ENCODE data around the gene IFT27. TPM values are rescaled to one million over a fixed set of nuclear protein-coding genes. Genes with fewer than 3 reads are reported as not detected.

Gene IFT27
- total RNA-seq, 1 experiment from 2014 or later = 19.9 TPM

GRCh38 chr22:36816339-36816635, 40.4 kb upstream of the IFT27 start:
- Histone ChIP-seq H3F3A (ENCODE audit: low read length, unreplicated experiment) (no peaks in the 10 kb centered on the region), H3K4me2 (ENCODE audit: low read length) (0 out of 2 replicates have a peak overlapping the region, but pooled peaks have one; percentile 59), H2AFZ (ENCODE audit: low read length) (no peak overlapping the region), H3K27ac (ENCODE audit: low read length) (no peak overlapping the region), H3K9me2 (replicated peaks; ENCODE audit: low read length) (no peaks in the 10 kb centered on the region), H4K20me1 (ENCODE audit: low read length) (no peaks in the 10 kb centered on the region), H3K27me3 (ENCODE audit: low read length) (peaks cover 58% of the 10 kb centered on the region), H3K9me3 (ENCODE audit: low read length) (no peaks in the 10 kb centered on the region), H3K9ac (ENCODE audit: low read length) (no peak overlapping the region), H3K4me3 (ENCODE audit: low read length) (no peak overlapping the region), H3K36me3 (ENCODE audit: low read depth, low read length) (no peaks in the 10 kb centered on the region), H3K4me1 (ENCODE audit: insufficient read depth, low read length) (no peaks in the 10 kb centered on the region), H3K79me2 (ENCODE audit: low read length) (no peaks in the 10 kb centered on the region)
- DNase-seq = no peak
- no peak for TF ChIP-seq EZH2phosphoT487 (IDR thresholded peaks at IDR 0.05; ENCODE audit: borderline replicate concordance, low read length)
- TF ChIP-seq EZH2 (IDR thresholded peaks at IDR 0.05; ENCODE audit: low read length, unreplicated experiment) = no peak
- TF ChIP-seq CTCF (conservative IDR thresholded peaks at IDR 0.05; ENCODE audit: low read depth, low read length) = no peak
- CTCF ChIA-PET = no interaction called here
- ATAC-seq = no peak
- intact Hi-C loops (cut with micrococcal nuclease) = no loop called here
- BruUV-seq (replicated peaks) = no TSS peak
- POLR2A ChIA-PET (ENCODE audit: unreplicated experiment) = no interaction called here

GRCh38 chr22:36815558-36816338, 39.8 kb upstream of the IFT27 start:
- DNase-seq = no peak
- ChIA-PET POLR2A (ENCODE audit: unreplicated experiment) (no interaction called here), CTCF (no interaction called here)
- Histone ChIP-seq H3K4me1 (ENCODE audit: insufficient read depth, low read length) (no peaks in the 10 kb centered on the region), H3K36me3 (ENCODE audit: low read depth, low read length) (no peaks in the 10 kb centered on the region), H2AFZ (ENCODE audit: low read length) (no peak overlapping the region), H3K4me3 (ENCODE audit: low read length) (no peak overlapping the region), H3K9ac (ENCODE audit: low read length) (no peak overlapping the region), H3K27ac (ENCODE audit: low read length) (no peak overlapping the region), H3F3A (ENCODE audit: low read length, unreplicated experiment) (no peaks in the 10 kb centered on the region), H4K20me1 (ENCODE audit: low read length) (no peaks in the 10 kb centered on the region), H3K9me2 (replicated peaks; ENCODE audit: low read length) (no peaks in the 10 kb centered on the region), H3K4me2 (ENCODE audit: low read length) (no peak overlapping the region), H3K27me3 (ENCODE audit: low read length) (peaks cover 58% of the 10 kb centered on the region), H3K79me2 (ENCODE audit: low read length) (no peaks in the 10 kb centered on the region), H3K9me3 (ENCODE audit: low read length) (no peaks in the 10 kb centered on the region)
- TF ChIP-seq CTCF (conservative IDR thresholded peaks at IDR 0.05; ENCODE audit: low read depth, low read length) (no peak), EZH2 (IDR thresholded peaks at IDR 0.05; ENCODE audit: low read length, unreplicated experiment) (no peak), EZH2phosphoT487 (IDR thresholded peaks at IDR 0.05; ENCODE audit: borderline replicate concordance, low read length) (no peak)
- no peak for ATAC-seq
- no TSS peak for BruUV-seq (replicated peaks)
- intact Hi-C loops (cut with micrococcal nuclease) = no loop called here

GRCh38 chr22:36814801-36815200, 38.9 kb upstream of the IFT27 start:
- H3K4me2 ChIP-seq (ENCODE audit: low read length) = no peak overlapping the region
- H3K79me2 ChIP-seq (ENCODE audit: low read length) = no peaks in the 10 kb centered on the region
- ATAC-seq (no peak), DNase-seq (no peak)
- no peak overlapping the region for H2AFZ ChIP-seq (ENCODE audit: low read length)
- no peaks in the 10 kb centered on the region for H4K20me1 ChIP-seq (ENCODE audit: low read length)
- no peaks in the 10 kb centered on the region for H3K9me2 ChIP-seq (replicated peaks; ENCODE audit: low read length)
- no peaks in the 10 kb centered on the region for H3K9me3 ChIP-seq (ENCODE audit: low read length)
- intact Hi-C loops (cut with micrococcal nuclease) = no loop called here
- ChIA-PET CTCF (no interaction called here), POLR2A (ENCODE audit: unreplicated experiment) (interaction anchor here (0.6 kb wide), 1 partner anchor 240 kb away, joined by 3 read pairs; no protein-coding TSS in a partner anchor)
- BruUV-seq (replicated peaks) = no TSS peak
- H3K4me3 ChIP-seq (ENCODE audit: low read length) = no peak overlapping the region
- H3K27ac ChIP-seq (ENCODE audit: low read length) = no peak overlapping the region
- H3K36me3 ChIP-seq (ENCODE audit: low read depth, low read length) = no peaks in the 10 kb centered on the region
- no peaks in the 10 kb centered on the region for H3K4me1 ChIP-seq (ENCODE audit: insufficient read depth, low read length)
- TF ChIP-seq EZH2phosphoT487 (IDR thresholded peaks at IDR 0.05; ENCODE audit: borderline replicate concordance, low read length) (no peak), CTCF (conservative IDR thresholded peaks at IDR 0.05; ENCODE audit: low read depth, low read length) (no peak), EZH2 (IDR thresholded peaks at IDR 0.05; ENCODE audit: low read length, unreplicated experiment) (no peak)
- H3K27me3 ChIP-seq (ENCODE audit: low read length) = peaks cover 52% of the 10 kb centered on the region
- no peak overlapping the region for H3K9ac ChIP-seq (ENCODE audit: low read length)
- no peaks in the 10 kb centered on the region for H3F3A ChIP-seq (ENCODE audit: low read length, unreplicated experiment)
